GM21717 (cell line): ENCODE measurements around the gene ZMIZ1.

Experiments used
- ATAC-seq: cut with Tn5 transposase; IDR thresholded peaks from one replicate; pipeline ENCODE4 v1.9.1; 2021; ENCODE audit warnings: mild to moderate bottlenecking, moderate library complexity; ENCODE audit not compliant: unreplicated experiment

Gene ZMIZ1

GRCh38 chr10:79115302-79115701, 46.5 kb downstream of the ZMIZ1 start:
- ATAC-seq: no peak

GRCh38 chr10:79116368-79116767, 47.6 kb downstream of the ZMIZ1 start:
- no peak for ATAC-seq

GRCh38 chr10:79116801-79117723, 48.3 kb downstream of the ZMIZ1 start:
- ATAC-seq: no peak

- no peak for ATAC-seq
Measured at GRCh38 chr10:79118286-79119202, 49.8 kb downstream of the ZMIZ1 start.

GRCh38 chr10:79119306-79119705, 50.5 kb downstream of the ZMIZ1 start:
- no peak for ATAC-seq

- no peak for ATAC-seq
Measured at GRCh38 chr10:79123547-79123963, 54.8 kb downstream of the ZMIZ1 start.

- no peak for ATAC-seq
Measured at GRCh38 chr10:79124066-79124465, 55.3 kb downstream of the ZMIZ1 start.

- ATAC-seq: no peak
Measured at GRCh38 chr10:79125092-79125491, 56.3 kb downstream of the ZMIZ1 start.

GRCh38 chr10:79126351-79127080, 57.8 kb downstream of the ZMIZ1 start:
- no peak for ATAC-seq

- ATAC-seq: no peak
Measured at GRCh38 chr10:79127151-79127961, 58.6 kb downstream of the ZMIZ1 start.

GRCh38 chr10:79128241-79128922, 59.6 kb downstream of the ZMIZ1 start:
- no peak for ATAC-seq

GRCh38 chr10:79128923-79129305, 60.1 kb downstream of the ZMIZ1 start:
- no peak for ATAC-seq

GRCh38 chr10:79129361-79129997, 60.7 kb downstream of the ZMIZ1 start:
- ATAC-seq: no peak

GRCh38 chr10:79130255-79130654, 61.5 kb downstream of the ZMIZ1 start:
- no peak for ATAC-seq

- no peak for ATAC-seq
Measured at GRCh38 chr10:79130846-79131245, 62.1 kb downstream of the ZMIZ1 start.

GRCh38 chr10:79131836-79132631, 63.3 kb downstream of the ZMIZ1 start:
- ATAC-seq: no peak

- ATAC-seq: no peak
Measured at GRCh38 chr10:79132681-79133381, 64.1 kb downstream of the ZMIZ1 start.

- ATAC-seq: no peak
Measured at GRCh38 chr10:79133416-79133815, 64.7 kb downstream of the ZMIZ1 start.
